Thyroid gland (tissue), 4 donors: ENCODE results near the gene DEFB118. TPM values are rescaled to one million over a fixed set of nuclear protein-coding genes. Genes with fewer than 3 reads are reported as not detected.

Experiments
- DNase-seq, 2 donors: peaks; one replicate each; pipeline ENCODE4 v3.0.0-alpha.2; 2019
- H3K27ac ChIP-seq, 3 donors: fragments of 200-600 bp; sonication (generic); 1 replicate in 2 of 3; 2 replicates in 1 of 3; pipeline ENCODE4 v1.5.1; 2016 to 2019; ENCODE audit warnings: mild to moderate bottlenecking in 1 of 3, moderate library complexity in 1 of 3
- H3K27me3 ChIP-seq: fragments of 200-600 bp; sonication (generic); one replicate; pipeline ENCODE4 v1.5.1; 2019
- H3K36me3 ChIP-seq, 2 donors: fragments of 200-600 bp; sonication (generic); one replicate each; pipeline ENCODE4 v1.5.1; 2016 to 2019
- H3K4me1 ChIP-seq, 2 donors: fragments of 200-600 bp; sonication (generic); one replicate each; pipeline ENCODE4 v1.5.1; 2017 to 2019
- H3K4me3 ChIP-seq, 3 donors: fragments of 200-600 bp; sonication (generic); replicated peaks in 1 of 3; 1 replicate in 2 of 3; 2 replicates in 1 of 3; pipeline ENCODE4 v1.5.1; 2016; ENCODE audit warnings: mild to moderate bottlenecking in 1 of 3
- H3K9me3 ChIP-seq: fragments of 200-600 bp; sonication (generic); one replicate; pipeline ENCODE4 v1.5.1; 2017
- POLR2A ChIP-seq, 2 donors: fragments of 450-650 bp; IDR thresholded peaks; one replicate each; pipeline ENCODE4 v1.6.1; 2017; ENCODE audit warnings: antibody characterized with exemption in 2 of 2, mild to moderate bottlenecking in 2 of 2, moderate library complexity in 1 of 2
- WGBS, 2 donors: methylation state at CpG; one replicate each; pipeline ENCODE4 v1.1.5; 2017; 5-methylcytosine and 5-hydroxymethylcytosine counted together
- intact Hi-C: fragments of 100-400 bp; cut with DNase I; formaldehyde crosslinking; loops from one replicate; pipeline ENCODE4 v1.15.1; 2023
- total RNA-seq, 4 donors: library from RNA; depleted of rRNA; stranded (reverse); fragments of >200 nt; gene quantifications; one replicate each; pipeline ENCODE4 v1.2.3, GENCODE V29; 2016
- TF ChIP-seq, protein P1 (sequence below), 6 experiments: fragments of 200-600 bp in 3 of 6; fragments of 450-650 bp in 3 of 6; sonication (generic) in 3 of 6; IDR thresholded peaks; one replicate each; pipeline ENCODE4 v1.5.1; 2016 to 2019; ENCODE audit warnings: antibody characterized with exemption in 6 of 6, mild to moderate bottlenecking in 2 of 6, inconsistent platforms in 1 of 6, moderate library complexity in 1 of 6

DEFB118 gene, protein sequence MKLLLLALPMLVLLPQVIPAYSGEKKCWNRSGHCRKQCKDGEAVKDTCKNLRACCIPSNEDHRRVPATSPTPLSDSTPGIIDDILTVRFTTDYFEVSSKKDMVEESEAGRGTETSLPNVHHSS
- not detected for total RNA-seq

DNA sequence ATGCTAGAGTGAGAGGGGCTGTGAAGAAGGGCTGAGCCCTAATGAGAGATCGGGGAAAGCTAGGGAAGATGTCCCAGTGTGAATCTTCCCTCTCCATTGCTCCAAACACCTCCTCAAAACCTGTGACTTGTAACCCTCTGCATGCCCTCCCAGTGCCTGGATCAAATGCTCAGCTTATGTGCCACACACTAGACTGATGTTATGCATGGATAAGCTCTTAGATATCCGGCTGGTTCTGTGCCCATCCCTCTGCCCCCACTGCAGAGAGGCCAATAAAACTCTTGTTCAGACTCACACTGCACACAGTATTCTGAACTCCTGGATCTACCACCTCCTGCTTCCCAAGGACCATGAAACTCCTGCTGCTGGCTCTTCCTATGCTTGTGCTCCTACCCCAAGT is at the start of gene DEFB118:
TSS of gene DEFB118 (plus strand) at position 301 of the 400 bp plus-strand sequence. CDS start at position 351, 50 bp downstream.
- no peak for DNase-seq
- intact Hi-C loops, result no loop called here
- Histone ChIP-seq H3K4me3 (no peak within 1 kb of the TSS), H3K27me3 (no peaks in the 10 kb centered on the region), H3K4me1 (no peaks in the 10 kb centered on the region), H3K36me3 (no peaks in the 10 kb centered on the region), H3K27ac (no peak within 1 kb of the TSS), H3K9me3 (no peaks in the 10 kb centered on the region)
- TF ChIP-seq POLR2A (IDR thresholded peaks at IDR 0.05), result no peak
- TF ChIP-seq, protein P1, sequence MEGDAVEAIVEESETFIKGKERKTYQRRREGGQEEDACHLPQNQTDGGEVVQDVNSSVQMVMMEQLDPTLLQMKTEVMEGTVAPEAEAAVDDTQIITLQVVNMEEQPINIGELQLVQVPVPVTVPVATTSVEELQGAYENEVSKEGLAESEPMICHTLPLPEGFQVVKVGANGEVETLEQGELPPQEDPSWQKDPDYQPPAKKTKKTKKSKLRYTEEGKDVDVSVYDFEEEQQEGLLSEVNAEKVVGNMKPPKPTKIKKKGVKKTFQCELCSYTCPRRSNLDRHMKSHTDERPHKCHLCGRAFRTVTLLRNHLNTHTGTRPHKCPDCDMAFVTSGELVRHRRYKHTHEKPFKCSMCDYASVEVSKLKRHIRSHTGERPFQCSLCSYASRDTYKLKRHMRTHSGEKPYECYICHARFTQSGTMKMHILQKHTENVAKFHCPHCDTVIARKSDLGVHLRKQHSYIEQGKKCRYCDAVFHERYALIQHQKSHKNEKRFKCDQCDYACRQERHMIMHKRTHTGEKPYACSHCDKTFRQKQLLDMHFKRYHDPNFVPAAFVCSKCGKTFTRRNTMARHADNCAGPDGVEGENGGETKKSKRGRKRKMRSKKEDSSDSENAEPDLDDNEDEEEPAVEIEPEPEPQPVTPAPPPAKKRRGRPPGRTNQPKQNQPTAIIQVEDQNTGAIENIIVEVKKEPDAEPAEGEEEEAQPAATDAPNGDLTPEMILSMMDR (IDR thresholded peaks at IDR 0.05), result no peak
- WGBS, 2 donors, result 58 to 82% methylated on average over 2 of the region's 2 CpGs

DNA sequence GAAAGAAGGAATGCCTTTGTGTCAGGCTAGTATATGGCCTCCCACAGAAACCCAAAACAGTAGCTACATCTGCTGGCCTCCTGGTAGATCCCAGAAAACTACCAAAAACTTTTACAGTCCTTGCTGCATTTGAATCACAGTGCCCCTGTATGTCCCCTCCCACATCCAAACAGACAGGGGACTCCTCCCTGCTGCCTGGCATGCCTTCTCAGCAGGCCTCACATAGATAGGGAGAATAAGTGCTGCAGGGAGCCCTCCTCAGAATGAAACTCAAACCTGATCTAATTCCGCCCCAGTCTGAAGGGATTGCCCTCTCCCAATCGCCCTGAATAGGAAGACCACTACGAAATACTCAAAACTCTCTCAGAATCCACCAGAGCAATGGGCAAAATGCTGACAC is 45.9 kb upstream of the DEFB118 start:
- no peak for DNase-seq
- TF ChIP-seq POLR2A (IDR thresholded peaks at IDR 0.05), result no peak
- TF ChIP-seq, protein P1 (IDR thresholded peaks at IDR 0.05), result no peak
- Histone ChIP-seq H3K4me1 (no peaks in the 10 kb centered on the region), H3K4me3 (no peak overlapping the region), H3K27me3 (no peaks in the 10 kb centered on the region), H3K36me3 (no peaks in the 10 kb centered on the region), H3K27ac (no peak overlapping the region), H3K9me3 (no peaks in the 10 kb centered on the region)
- 48 to 52% methylated on average over 3 of the region's 3 CpGs for WGBS, 2 donors
- intact Hi-C loops, result no loop called here

DNA sequence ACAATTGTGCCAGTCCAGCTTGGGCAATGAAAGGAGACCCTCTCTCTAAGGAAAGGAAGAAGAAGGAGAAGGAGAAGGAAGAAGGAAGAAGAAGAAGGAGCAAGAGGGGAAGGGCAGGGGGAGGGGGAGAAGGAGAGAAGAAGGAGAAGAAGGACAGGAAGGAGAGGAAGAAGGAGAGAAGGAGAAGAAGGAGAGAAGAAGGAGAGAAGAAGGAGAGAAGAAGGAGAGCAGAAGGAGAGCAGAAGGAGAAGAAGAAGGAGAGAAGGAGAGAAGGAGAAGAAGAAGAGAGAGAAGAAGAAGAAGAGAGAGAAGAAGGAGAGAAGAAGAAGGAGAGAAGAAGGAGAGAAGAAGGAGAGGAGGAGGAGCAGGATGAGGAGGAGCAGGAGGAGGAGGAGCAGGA is 37.5 kb upstream of the DEFB118 start:
- H3K4me3 ChIP-seq, result no peak overlapping the region
- intact Hi-C loops, result no loop called here

GRCh38 chr20:31341470-31341869 is 26.9 kb upstream of the DEFB118 start:
- intact Hi-C loops, result no loop called here
- H3K36me3 ChIP-seq, result no peaks in the 10 kb centered on the region
- TF ChIP-seq, protein P1 (IDR thresholded peaks at IDR 0.05), result no peak
- no peak for TF ChIP-seq POLR2A (IDR thresholded peaks at IDR 0.05)

More for the DNA sequence above, 37.5 kb upstream of the DEFB118 start:
- TF ChIP-seq POLR2A (IDR thresholded peaks at IDR 0.05), result no peak
- TF ChIP-seq, protein P1 (IDR thresholded peaks at IDR 0.05), result no peak
- no peaks in the 10 kb centered on the region for H3K27me3 ChIP-seq
- H3K36me3 ChIP-seq, result no peaks in the 10 kb centered on the region
- no peaks in the 10 kb centered on the region for H3K4me1 ChIP-seq
- H3K9me3 ChIP-seq, result no peaks in the 10 kb centered on the region
- H3K27ac ChIP-seq, result no peak overlapping the region
- DNase-seq, result no peak

GRCh38 chr20:31355981-31356380 is 12.4 kb upstream of the DEFB118 start:
- WGBS, 2 donors, result 59 to 61% methylated on average over 1 of the region's 1 CpG
- H3K4me1 ChIP-seq, result no peaks in the 10 kb centered on the region

More at GRCh38 chr20:31341470-31341869, 26.9 kb upstream of the DEFB118 start:
- Histone ChIP-seq H3K4me1 (no peaks in the 10 kb centered on the region), H3K27ac (no peak overlapping the region), H3K9me3 (no peaks in the 10 kb centered on the region), H3K27me3 (no peaks in the 10 kb centered on the region), H3K4me3 (no peak overlapping the region)
- no peak for DNase-seq

More at GRCh38 chr20:31355981-31356380, 12.4 kb upstream of the DEFB118 start:
- no peak overlapping the region for H3K27ac ChIP-seq
- intact Hi-C loops, result no loop called here
- no peaks in the 10 kb centered on the region for H3K36me3 ChIP-seq
- H3K27me3 ChIP-seq, result no peaks in the 10 kb centered on the region
- no peak for DNase-seq
- H3K4me3 ChIP-seq, result no peak overlapping the region
- TF ChIP-seq, protein P1 (IDR thresholded peaks at IDR 0.05), result no peak
- TF ChIP-seq POLR2A (IDR thresholded peaks at IDR 0.05), result no peak
- no peaks in the 10 kb centered on the region for H3K9me3 ChIP-seq
